GM12872 (cell line): ENCODE data around the gene ASTN2.

ENCODE experiments used
- TF ChIP-seq, protein P1 (sequence below): IDR thresholded peaks from 3 replicates; pipeline ENCODE4 v1.5.1; 2011; ENCODE audit warnings: low read depth, mild to moderate bottlenecking, low read length, moderate library complexity; ENCODE audit not compliant: insufficient read depth

Gene ASTN2

DNA sequence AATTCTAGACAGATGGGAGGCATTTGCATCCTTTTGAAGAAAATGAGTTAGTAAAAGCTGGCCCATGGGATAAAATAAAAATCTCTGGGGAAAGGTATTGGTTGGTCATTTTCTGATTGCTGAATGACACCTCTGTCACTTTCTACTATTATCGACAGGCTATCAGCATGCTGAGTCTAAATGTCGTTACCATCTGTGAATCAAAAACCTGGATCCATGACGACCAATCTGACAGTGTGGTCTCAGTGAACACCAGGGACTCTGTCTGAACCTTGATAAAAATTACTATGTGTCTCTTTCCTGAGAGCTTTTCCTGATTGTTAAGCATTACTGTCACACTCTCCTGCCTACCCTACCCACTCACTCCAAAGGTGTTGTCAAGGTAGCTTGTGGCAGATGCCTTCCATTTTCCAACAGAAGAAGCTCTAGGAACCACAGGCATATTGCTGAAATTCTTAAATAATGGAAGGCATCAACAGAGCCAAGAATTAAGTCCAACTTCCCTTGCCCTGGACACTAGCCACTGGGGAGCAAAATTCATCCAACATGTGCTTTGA, 12.6 kb upstream of the ASTN2 start:
- TF ChIP-seq, protein P1, sequence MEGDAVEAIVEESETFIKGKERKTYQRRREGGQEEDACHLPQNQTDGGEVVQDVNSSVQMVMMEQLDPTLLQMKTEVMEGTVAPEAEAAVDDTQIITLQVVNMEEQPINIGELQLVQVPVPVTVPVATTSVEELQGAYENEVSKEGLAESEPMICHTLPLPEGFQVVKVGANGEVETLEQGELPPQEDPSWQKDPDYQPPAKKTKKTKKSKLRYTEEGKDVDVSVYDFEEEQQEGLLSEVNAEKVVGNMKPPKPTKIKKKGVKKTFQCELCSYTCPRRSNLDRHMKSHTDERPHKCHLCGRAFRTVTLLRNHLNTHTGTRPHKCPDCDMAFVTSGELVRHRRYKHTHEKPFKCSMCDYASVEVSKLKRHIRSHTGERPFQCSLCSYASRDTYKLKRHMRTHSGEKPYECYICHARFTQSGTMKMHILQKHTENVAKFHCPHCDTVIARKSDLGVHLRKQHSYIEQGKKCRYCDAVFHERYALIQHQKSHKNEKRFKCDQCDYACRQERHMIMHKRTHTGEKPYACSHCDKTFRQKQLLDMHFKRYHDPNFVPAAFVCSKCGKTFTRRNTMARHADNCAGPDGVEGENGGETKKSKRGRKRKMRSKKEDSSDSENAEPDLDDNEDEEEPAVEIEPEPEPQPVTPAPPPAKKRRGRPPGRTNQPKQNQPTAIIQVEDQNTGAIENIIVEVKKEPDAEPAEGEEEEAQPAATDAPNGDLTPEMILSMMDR, result no peak

DNA sequence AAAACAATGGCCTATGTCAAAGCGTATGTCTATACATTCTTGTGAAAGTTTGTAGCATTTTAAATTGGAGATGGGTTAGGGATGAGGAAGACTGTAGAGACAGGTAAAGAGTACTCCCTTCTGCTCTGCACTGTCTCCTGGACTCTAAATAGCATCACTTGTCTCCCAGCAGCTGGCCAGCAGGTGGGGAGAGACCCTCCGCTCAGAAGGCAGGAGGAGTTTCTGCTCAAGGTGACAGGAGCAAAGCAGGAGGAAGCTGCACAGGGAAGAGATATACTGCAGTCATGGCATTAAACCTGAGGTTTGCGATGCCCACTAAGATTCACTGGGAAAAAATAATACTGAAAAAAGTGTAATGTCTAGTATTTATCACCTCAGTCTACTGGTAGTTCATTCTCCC, 10.7 kb upstream of the ASTN2 start:
- TF ChIP-seq, protein P1, result no peak

DNA sequence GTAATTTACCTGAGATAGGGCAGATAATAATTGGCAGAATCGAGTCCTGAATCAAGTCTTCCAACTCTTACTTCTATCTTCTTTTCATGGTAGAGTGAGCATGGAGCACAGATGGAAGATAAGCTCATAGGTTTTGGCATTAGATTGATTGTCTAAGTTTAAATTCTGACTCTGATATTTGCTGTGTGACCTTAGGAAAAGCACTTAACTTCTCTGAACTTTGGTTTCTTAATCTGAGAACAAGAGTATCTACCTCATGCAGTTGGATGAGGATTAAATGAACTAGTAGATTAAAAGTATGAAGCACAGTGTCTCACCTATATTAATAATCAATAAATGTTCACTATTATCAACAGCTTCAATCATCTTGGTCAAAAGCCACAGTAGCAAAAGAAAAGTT, 9.4 kb upstream of the ASTN2 start:
- TF ChIP-seq, protein P1, result no peak

DNA sequence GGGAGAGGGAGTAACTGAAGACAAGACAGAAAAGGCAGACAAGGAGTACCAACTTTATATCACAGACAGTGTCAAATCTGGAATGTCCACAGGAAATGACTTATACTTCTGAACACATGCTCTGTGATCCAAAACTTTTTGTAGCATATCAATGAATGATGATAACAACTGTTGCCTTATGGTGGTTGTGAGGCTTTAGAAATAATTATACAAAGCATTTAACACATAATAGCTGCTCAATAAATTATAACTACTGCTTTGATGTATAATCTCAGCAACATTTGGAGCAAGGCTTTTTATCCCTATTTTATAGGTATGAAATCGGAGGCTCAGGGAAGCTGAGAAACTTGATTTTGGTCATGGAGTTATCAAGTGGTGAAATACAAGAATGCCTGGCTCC, 3.3 kb upstream of the ASTN2 start:
- TF ChIP-seq, protein P1, result no peak

DNA sequence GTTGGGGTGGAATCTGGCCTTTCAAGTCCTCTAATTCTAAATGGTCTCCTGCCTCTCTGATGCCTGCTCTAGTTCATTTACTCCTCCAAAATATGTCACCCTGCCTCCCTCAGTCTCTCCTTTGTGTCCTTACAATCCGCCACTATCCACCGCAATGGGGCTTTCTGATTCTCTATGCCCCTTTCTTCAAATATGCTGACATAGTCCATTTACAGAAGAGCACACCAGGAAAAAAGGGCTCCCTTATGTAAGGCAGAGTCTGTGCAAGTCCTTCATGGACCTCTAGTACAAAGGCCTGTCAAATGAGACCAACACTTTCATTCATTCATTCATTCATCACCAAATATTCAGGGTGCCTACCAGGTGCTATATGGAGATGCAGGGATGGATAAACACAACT, 2.0 kb upstream of the ASTN2 start:
- TF ChIP-seq, protein P1, result no peak

DNA sequence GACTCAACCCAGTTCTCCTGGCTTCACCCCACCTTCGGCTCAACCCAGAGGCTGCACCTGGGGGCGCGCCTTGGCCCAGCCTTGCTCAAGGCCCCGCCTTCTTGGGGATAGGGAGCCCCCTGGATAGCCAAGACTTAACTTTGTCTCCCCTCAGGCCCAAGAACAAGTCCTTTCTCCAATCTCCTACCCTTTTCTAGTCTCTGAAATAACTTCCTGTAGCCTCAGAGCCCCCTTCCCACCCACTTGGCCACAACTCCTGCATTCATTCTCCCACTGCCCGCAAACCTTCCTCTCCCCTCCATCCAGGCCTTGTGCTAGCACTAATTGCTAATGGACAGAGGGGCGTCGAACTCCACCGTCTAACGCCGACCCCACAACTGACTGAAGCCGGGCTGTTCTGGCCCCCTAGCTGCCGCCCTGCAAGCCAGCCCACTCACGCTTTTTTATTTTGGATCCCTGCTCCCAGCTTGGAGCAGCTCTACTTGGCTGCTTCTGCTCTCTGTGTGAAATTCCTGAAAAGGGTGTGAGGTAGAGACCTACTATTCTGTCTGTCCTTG, 579 bp upstream of the ASTN2 start:
- TF ChIP-seq, protein P1, result no peak

DNA sequence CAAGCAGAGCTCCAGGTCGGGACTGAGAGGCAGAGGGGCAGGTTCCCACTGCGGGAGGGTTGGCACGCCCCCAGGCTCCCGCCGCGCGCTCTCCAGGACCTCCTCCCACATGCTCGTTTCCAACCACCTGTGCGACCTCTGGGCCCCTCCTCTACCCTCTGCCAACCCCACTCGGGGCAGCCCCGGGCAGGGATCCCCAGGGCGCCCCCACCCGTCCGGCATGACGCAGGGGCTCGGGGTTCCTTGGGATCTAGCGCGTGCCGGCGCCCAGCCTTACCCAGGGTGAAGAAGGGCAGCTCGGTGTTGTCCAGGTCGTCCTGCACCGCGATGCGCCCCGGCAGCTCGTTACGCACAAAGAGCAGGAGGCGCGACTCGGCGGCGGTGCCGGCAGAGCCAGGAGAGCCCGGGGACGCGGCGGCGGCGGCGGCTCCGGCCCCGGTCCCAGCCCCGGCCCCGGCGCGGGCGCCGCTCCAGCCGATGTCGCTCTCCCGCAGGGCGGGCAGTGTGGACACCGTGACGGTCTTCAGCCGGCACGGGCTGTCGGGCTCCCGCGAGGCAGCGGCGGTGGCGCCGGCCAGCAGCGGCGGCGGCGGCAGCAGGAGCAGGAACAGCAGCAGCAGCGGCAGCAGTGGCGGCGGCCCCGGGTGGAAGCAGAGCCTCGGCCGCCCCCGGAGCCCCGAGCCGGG, 494 bp downstream of the ASTN2 start:
- TF ChIP-seq, protein P1, result no peak
